ENCODE data around the gene EXOC3L1.

EXOC3L1 gene

GRCh38 chr16:67181346-67181745 is 8.6 kb downstream of the EXOC3L1 start:
- FAIRE-seq, result no peak
- TF ChIP-seq CTCF (IDR thresholded peaks at IDR 0.05; ENCODE audit: insufficient read depth, missing control alignments), result no peak
- no peak for DNase-seq (ENCODE audit: insufficient read length, low spot score)

- DNase-seq (ENCODE audit: insufficient read length, low spot score) (no peak), FAIRE-seq (no peak)
- no peak for TF ChIP-seq CTCF (IDR thresholded peaks at IDR 0.05; ENCODE audit: insufficient read depth, missing control alignments)
Observed at GRCh38 chr16:67180166-67180565, 9.8 kb downstream of the EXOC3L1 start.

GRCh38 chr16:67179421-67180080 is 10.4 kb downstream of the EXOC3L1 start:
- DNase-seq (ENCODE audit: insufficient read length, low spot score), result no peak
- no peak for FAIRE-seq
- TF ChIP-seq CTCF (IDR thresholded peaks at IDR 0.05; ENCODE audit: insufficient read depth, missing control alignments), result peak; percentile 18

GRCh38 chr16:67177743-67178699 is 11.9 kb downstream of the EXOC3L1 start:
- no peak for TF ChIP-seq CTCF (IDR thresholded peaks at IDR 0.05; ENCODE audit: insufficient read depth, missing control alignments)
- FAIRE-seq, result no peak
- no peak for DNase-seq (ENCODE audit: insufficient read length, low spot score)

- DNase-seq (ENCODE audit: insufficient read length, low spot score) (no peak), FAIRE-seq (no peak)
- TF ChIP-seq CTCF (IDR thresholded peaks at IDR 0.05; ENCODE audit: insufficient read depth, missing control alignments), result no peak
Observed at GRCh38 chr16:67176662-67177061, 13.3 kb downstream of the EXOC3L1 start.

GRCh38 chr16:67174706-67175231 is 15.2 kb downstream of the EXOC3L1 start:
- no peak for FAIRE-seq

More at GRCh38 chr16:67174706-67175231, 15.2 kb downstream of the EXOC3L1 start:
- no peak for TF ChIP-seq CTCF (IDR thresholded peaks at IDR 0.05; ENCODE audit: insufficient read depth, missing control alignments)
- no peak for DNase-seq (ENCODE audit: insufficient read length, low spot score)
